GM21825 (cell line): Measurements from ENCODE around the gene ADCY1.
"Not testable (repeated sequence)": the region's sequence is repeated elsewhere in the genome, so short reads cannot be mapped to it uniquely, and the experiment has no call there.

Experiments used
- ATAC-seq: cut with Tn5 transposase; IDR thresholded peaks from one replicate; pipeline ENCODE4 v1.9.1; 2021; ENCODE audit warnings: mild to moderate bottlenecking, moderate library complexity; ENCODE audit not compliant: unreplicated experiment

ADCY1 gene

GRCh38 chr7:45708046-45708950, 134.1 kb downstream of the ADCY1 start:
- no peak for ATAC-seq

- ATAC-seq = no peak
These were observed 135.2 kb downstream of the ADCY1 start for GRCh38 chr7:45709168-45710042.

DNA sequence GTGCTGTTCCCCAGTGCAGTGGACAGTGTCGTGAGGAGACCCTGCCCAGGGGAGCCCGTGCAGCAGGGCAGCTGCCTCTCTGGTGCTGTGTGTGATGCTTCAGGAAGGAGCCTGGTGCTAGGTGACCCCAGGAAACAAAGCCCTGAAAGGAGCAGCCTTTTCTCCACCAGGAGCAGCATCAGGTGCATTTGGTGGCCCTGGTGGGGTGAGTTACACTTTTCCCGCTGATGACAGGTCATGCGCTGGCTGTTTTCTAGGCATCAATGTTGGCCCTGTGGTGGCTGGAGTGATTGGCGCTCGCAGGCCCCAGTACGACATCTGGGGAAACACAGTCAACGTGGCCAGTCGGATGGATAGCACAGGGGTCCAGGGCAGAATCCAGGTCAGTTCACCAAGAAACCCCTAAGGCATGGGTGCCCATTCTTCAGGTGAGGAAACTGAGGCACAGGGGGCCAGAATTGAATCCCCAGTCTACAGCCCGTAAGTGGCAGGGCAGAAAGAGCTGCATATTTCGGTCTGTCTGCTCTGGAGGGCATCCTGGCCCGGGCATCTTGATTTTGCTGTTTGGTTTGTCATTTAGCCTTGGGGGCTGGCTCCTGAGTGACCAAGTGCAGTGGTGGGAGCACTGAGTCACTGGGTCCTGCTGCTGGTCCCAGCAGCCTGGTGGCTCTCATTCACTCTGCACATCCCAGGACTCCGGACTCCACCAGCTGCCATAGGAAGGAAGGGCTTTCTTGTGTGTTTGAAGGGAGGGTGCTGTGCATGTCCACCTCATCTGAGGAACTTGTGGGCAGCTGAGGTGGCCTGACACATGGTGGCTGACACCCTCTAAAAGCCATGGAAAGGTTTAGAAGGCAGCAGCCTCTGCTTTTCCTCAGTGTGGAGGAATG, 136.3 kb downstream of the ADCY1 start:
- ATAC-seq = no peak

DNA sequence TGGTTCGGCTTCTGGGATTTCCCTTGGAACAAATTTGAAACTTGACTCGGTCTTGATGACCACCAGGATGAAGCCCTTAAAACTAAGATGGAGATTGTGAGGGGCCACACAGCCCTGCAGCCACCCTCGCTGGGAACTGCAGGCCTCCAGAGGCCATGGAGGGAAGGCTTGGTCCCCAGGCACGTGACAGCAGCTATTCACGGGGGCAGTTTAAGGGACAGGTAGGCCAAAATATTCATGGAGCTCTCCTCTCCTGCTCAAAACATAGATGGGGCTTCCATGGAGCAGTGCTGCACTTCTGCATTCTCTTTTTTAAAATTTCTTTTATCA, 137.0 kb downstream of the ADCY1 start:
- no peak for ATAC-seq

GRCh38 chr7:45712057-45712689, 138.0 kb downstream of the ADCY1 start:
- ATAC-seq = no peak

- no peak for ATAC-seq
These were observed 138.9 kb downstream of the ADCY1 start for GRCh38 chr7:45712872-45713668.

DNA sequence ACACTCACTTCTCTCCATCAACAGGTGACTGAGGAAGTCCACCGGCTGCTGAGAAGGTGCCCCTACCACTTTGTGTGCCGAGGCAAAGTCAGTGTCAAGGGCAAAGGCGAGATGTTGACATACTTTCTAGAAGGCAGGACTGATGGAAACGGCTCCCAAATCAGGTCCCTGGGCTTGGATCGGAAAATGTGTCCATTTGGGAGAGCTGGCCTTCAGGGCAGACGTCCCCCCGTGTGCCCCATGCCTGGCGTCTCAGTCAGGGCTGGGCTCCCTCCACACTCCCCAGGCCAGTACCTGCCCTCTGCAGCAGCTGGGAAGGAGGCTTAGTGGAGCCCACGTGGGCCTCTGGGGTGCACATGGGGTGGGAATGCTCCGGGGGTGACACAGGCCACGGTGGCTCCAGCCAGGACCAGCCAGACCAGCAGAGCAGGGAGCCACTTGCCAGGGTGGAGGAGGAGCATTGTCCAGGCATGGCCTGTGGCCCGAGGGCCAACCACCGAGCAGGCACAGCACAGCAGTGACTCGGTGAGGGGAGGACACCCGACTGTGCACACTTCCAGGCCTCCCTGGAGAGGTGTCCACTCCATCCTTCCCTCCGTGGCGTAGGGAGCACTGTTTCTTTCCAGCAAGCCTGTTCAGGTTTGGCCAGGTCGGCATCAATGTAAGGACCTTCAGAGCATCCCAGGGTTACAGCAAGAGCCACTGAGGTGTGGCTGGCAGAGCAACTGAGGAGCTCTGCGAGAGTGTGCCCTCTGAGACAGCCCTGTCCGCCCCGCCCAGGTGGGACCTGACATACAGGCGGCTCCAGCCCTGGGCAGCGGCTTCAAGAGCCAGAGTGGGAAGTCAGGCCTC, 139.7 kb downstream of the ADCY1 start:
- ATAC-seq = no peak

DNA sequence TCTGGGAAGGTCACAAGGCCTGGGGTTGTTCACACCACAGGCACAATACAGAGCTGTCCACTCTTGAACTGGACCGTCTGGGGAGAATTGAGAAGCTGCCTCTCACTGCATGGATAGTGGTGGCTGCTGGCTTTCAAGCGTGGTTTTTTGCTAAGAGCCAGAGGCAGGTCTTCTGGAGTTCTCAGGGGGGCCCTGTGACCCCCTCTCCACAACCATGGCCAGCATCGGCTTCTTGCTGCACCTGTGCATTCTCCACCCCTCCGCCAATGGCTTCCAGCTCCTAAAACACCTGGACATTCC, 140.3 kb downstream of the ADCY1 start:
- no peak for ATAC-seq

DNA sequence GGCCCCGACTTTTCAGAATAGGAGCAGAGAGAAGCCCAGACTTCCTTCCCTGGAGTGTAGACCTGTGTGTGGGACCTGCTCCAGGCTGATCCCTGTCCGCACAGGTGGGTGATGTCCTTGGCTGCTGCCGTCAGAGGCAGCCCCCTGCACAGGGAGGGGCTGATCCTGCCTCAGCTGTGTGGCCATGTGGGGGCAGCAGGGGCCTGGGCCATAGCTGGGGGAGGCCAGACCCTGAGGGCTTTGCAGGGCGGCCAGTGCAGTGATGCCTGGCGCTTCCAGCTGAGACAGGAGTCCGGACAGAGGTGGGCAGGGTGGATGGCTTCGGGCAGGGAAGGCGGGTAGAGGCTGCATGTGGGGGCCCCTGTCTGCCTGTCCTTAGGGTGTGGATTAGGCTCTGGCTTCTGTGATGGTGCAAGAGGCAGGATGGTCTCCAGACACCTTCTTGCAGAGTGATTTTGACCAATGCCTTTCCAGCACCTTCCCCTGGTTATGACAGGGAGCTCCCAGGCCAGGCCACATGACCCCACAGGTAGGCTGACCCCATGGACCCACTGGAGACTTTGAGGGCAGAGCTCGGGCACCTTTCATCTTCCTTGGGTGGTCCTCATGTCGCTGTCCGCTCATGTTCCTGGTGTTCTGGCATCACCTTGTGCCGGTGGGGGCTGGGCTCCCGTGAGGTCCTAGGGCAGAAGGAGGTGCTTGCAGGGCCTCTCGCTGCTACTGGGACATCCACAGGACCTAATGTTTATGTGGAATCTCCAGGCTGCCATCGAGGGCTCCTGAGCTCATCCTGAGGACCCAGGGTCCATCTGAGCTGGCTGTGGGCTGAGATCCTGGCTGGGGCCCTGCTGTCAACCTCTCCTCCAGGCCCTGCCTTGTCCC, 141.5 kb downstream of the ADCY1 start:
- no peak for ATAC-seq

GRCh38 chr7:45716380-45717203, 142.4 kb downstream of the ADCY1 start:
- ATAC-seq = no peak

GRCh38 chr7:45717537-45718235, 143.5 kb downstream of the ADCY1 start:
- no peak for ATAC-seq

- ATAC-seq = no peak
These were observed 144.5 kb downstream of the ADCY1 start for GRCh38 chr7:45718464-45719330.

DNA sequence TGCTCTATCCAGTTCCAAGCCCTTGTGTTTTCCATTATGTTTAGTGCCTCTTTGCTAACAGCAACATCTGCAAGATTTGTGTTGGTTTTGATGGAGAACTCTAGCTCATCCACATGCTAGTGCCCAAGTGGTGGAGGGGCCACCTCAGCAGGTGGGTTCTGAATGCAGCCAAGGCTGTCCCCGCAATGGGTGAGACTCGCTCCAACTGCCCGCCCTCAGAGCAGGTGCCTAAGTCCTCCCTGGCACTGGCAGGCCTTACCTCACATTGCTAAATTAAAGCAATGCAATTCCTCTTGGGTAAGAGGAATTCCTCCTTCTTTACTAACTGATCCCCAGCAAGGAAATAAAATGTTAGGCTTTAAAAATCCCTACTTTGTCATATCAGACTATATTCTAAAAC, 146.8 kb downstream of the ADCY1 start:
- ATAC-seq = no peak

DNA sequence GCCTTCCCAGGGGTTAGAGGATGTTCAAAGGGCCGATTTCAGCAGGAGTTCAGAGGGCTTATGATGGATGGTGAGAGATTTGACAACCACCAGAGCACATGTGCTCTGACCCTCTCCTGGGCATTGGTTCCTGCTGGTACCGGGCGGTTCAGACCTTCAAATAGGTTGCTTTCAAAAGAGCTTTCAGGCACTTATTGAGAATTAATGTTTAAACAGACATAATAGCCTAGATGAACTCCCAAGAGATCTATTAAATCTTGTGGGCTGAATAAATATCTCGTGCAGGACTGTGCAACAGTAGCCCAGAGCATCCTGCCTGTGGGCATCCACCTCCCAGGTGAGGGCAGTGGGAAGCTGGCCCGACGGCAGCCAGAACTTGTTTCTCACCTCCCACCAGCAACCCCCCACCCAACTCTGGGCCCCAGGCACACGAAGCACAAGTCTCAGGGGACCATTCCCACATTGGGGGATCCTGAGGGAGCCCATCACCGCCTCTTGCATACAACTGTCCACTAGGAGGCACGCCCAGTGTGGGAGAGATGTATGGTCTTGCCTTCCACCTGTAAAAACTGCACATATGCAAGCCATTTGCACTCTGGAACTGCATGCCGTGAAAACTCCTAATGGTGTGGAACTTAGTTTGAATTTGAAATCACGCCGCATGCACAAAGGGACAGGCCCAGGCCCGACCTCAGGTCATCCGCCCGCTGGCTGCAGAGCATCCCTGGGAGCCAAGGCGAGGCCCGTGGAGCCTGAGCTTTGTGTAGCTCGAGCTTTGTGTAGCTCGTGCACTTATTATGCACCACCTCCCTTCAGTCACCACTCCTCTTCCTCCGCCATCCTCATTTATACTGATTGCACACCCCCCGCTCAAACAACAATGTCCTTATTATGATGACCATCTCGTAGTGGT, 147.8 kb downstream of the ADCY1 start:
- no peak for ATAC-seq

DNA sequence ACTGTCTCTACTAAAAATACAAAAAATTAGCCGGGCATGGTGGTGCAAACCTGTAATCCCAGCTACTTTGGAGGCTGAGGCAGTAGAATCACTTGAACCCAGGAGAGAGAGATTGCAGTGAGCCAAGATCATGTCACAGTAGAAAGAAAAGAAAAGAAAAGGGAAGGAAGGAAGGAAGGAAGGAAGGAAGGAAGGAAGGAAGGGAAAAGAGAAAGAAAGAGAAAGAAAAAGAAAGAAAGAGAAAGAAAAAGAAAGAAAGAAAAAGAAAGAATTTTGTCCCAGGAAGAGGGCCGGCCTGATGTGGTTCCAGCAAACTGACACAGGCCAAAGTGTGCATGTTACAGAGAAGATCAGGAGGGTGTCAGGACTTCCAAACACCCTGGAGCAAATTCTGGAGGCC, 151.1 kb downstream of the ADCY1 start:
- ATAC-seq = not testable (repeated sequence)
